GM15510 (cell line): ENCODE measurements around the gene FBN3.

ENCODE experiments used
- POLR2A ChIP-seq: IDR thresholded peaks from 3 replicates; pipeline ENCODE4 v1.6.1; 2011; ENCODE audit warnings: borderline replicate concordance; ENCODE audit not compliant: insufficient read length; ENCODE audit errors: extremely low read depth

Gene FBN3

DNA sequence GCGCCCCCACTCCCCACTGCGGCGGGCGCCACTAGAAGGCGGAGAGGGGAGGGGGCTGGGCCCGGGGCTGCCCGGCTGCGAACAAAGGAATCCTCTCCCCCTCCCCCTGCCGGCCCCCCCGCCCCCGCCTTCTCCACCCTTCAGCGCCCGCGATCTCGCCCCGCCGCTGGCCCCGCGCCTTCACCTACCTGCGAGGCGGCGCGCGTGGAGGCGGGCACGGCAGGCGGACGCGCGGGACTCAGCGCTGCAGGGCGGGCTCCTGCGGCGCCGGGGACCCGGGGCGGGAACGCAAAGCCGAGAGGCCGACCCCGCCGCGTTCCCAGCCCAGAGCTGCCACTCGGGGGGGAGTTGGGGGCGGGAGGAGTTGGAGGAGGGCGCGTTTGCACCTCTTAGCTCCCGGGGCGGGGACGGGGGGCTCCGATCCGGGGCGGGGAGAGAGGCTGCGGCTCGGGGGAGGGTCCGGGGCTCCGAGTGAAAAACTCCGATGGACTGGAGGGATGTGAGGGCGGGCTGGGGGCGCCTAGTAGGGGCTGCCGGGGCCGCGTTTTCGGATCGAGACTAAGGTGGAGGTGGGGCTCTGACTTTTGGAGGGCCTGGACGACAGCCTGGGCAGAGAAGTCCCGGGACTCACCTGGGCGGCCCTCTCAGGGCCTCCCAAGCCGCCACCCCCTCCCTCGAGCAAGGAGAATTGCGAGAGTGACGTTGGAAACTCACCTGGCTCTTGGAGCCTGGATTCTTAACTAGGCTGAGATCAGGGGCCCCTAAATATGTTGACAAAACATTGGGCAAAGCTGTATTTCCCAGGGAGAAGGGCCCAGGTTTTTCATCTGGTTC is at the start of gene FBN3:
FBN3 (minus strand) TSS at position 332 of the 834 bp plus-strand sequence. CDS start 2,112 bp downstream, outside the sequence.
- no peak for TF ChIP-seq POLR2A

DNA sequence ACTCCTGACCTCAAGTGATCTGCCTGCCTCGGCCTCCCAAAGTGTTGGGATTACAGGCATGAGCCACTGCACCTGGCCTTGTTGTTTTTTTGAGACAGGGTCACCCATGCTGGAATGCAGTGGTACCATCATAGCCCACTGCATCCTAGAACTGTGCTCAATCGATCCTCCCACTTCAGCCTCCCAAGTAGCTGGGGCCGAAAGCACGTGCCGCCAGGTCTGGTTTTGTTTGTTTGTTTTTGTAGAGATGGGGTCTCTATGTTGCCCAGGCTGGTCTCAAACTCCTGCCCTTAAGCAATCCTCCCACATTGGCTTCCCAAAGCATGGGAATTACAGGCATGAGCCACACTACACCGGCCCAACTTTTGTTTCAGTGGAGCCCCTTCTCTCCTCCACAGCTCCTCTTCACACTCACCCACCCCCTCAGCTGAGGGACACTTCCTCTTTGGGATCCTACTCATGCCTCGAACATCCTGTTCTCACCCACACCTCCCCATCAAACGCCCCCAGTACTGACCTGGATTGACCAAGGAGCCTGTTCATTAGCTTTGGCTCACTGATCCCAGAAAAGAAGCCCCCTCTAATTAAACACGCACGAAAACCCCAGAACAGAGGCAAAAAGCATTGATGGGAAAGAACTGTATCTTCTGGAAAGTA is 47.0 kb upstream of the FBN3 start:
- no peak for TF ChIP-seq POLR2A

- no peak for TF ChIP-seq POLR2A
Observed at GRCh38 chr19:8194528-8195267, 45.3 kb upstream of the FBN3 start.

DNA sequence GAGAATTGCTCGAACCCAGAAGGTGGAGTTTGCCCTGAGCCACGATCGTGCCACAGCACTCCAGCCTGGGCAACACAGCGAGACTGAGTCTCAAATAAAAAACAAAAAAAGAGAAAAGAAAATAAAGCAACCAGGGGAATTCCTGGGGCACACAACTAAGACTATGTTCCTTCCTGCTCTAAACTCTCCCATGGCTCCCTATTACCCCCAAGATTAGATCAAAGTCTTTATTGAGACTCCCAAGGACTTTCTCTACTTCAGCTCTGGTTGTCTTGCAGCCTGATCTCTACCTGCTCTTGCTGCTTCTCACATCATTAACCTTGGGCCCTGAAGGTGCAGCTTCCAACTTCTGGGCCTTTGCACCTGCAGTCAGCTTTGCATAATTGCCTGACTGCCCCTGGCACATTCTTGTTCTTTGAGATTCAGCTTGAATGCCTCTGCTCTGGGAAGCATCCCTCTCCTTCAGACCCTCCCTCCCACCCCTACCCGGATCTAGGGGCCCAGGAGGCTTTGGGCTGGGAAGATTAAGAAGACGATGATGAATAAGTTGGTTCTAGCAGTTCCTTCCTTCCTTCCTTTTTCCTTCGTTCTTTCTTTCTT is 42.9 kb upstream of the FBN3 start:
- TF ChIP-seq POLR2A, result no peak

DNA sequence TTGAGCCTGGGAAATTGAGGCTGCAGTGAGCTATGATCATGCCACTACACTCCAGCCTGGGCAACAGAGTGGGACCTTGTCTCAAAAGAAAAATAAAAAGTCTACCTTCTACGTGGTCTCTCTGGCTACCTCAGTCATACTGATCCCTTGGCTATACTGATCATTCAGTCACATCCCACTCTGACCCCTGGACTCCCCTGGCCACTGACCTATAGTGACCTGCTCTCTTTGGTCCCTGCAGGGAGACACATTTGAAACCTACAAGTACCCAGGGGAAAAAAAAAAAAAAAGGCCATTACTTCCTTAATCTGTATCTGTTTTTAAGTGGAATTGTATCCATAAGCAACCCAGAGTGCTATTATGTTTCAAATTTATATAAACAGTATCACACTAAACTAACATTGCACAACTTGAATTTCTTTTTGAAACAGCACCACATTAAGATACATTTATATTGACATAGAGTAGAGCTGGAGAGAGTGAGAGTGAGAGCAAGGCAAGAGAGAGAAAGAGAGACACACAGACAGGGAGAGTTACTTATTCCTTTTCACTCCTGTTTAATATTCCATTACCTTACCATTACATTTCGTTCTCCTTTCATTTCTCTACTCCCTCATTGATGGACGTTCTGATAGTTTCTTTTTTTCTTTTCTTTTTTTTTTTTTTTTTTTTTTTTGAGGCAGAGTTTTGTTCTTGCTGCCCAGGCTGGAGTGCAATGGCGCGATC is 36.1 kb upstream of the FBN3 start:
- TF ChIP-seq POLR2A, result no peak

- no peak for TF ChIP-seq POLR2A
Observed at GRCh38 chr19:8184274-8184673, 34.9 kb upstream of the FBN3 start.

DNA sequence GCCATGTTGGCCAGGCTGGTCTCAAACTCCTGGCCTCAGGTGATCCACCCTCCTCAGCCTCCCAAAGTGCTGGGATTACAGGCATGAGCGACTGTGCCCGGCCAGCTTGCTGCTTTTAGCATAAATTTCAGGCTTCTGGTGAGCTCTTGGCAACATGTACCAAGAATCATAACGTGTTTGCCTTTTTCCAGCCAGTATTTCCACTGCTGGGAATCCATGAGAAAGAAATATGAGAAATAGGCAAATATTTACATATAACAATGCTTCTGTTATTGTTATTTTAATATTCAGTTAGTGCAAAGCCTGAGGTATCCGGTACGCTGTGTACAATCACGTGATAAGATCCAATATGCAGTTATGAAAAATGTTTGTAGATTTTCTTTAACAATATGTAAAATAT is 30.6 kb upstream of the FBN3 start:
- no peak for TF ChIP-seq POLR2A

DNA sequence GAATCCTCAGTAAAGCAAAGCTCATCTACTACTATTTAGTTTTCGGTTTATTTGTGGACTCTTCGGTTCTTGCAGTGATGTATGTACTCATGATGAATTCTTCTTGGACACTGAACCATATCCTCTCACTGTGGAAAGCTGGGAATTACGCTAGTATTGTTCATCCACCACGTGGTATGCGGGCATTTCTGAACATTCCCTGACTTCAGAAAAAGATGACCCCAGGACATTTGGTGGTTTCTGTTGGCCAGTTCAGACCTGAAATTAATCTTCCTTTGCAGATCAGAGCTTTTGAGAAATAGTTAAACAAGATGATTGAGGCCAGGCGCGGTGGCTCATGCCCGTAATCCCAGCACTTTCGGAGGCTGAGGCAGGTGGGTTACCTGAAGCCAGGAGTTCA is 25.3 kb upstream of the FBN3 start:
- no peak for TF ChIP-seq POLR2A

- TF ChIP-seq POLR2A, result no peak
Observed at GRCh38 chr19:8168537-8168936, 19.1 kb upstream of the FBN3 start.

DNA sequence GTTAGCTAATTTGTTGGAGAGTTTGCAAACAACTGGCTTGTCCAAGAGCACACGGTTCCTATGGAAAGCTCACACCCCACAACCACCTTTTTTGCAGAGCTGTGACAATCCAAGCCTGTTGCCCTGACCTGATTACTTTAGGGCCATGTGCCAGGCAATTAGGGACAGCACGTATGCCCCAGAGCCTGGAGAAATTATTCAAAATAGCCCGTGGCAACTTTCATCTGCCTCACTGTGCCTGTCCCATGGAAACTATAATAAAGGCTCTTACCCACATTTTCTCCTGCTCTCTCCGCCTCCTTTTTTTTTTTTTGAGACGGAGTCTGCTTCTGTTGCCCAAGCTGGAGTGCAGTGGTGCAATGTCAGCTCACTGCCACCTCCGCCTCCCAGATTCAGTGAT is 18.6 kb upstream of the FBN3 start:
- TF ChIP-seq POLR2A, result no peak

GRCh38 chr19:8163759-8164158 is 14.4 kb upstream of the FBN3 start:
- TF ChIP-seq POLR2A, result no peak

- peak; percentile 45 for TF ChIP-seq POLR2A
Observed at GRCh38 chr19:8161135-8161646, 11.8 kb upstream of the FBN3 start.

- TF ChIP-seq POLR2A, result no peak
Observed at GRCh38 chr19:8158411-8159074, 9.2 kb upstream of the FBN3 start.

DNA sequence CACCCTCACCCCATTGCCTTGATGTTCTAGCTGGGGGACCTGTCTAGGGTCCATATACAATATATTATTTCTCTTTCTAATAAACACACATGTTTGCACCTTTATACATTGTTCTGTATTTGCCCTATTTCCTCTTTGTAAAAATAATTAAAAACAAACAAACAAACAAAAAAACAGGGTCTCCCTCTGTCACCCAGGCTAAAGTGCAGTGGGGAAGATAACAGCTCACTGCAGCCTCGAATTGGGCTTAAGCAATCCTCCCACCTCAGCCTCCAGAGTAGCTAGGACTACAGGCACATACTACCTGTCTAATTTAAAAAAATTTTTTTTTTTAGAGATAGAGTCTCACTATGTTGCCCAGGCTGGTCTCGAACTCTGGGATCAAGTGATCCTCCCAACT is 5.9 kb upstream of the FBN3 start:
- TF ChIP-seq POLR2A, result no peak
